ENCODE measurements around the gene MCC.

Gene MCC

GRCh38 chr5:113099822-113100221, 388.4 kb downstream of the MCC start:
- DNase-seq (ENCODE audit: low read depth in 2 of 2), result no peak
- no peak for TF ChIP-seq CTCF (IDR thresholded peaks at IDR 0.05; ENCODE audit: low read depth, low read length)
- H3K4me3 ChIP-seq (replicated peaks in 1 of 2; ENCODE audit: low read depth in 2 of 2, low read length in 2 of 2), result no peak overlapping the region

- no peak overlapping the region for H3K4me3 ChIP-seq (replicated peaks in 1 of 2; ENCODE audit: low read depth in 2 of 2, low read length in 2 of 2)
- TF ChIP-seq CTCF (IDR thresholded peaks at IDR 0.05; ENCODE audit: low read depth, low read length), result no peak
- no peak for DNase-seq (ENCODE audit: low read depth in 2 of 2)
These were observed 389.9 kb downstream of the MCC start for GRCh38 chr5:113098378-113098777.

- no peak overlapping the region for H3K4me3 ChIP-seq (replicated peaks in 1 of 2; ENCODE audit: low read depth in 2 of 2, low read length in 2 of 2)
- no peak for TF ChIP-seq CTCF (IDR thresholded peaks at IDR 0.05; ENCODE audit: low read depth, low read length)
- DNase-seq (ENCODE audit: low read depth in 2 of 2), result no peak
These were observed 392.4 kb downstream of the MCC start for GRCh38 chr5:113095831-113096230.

- TF ChIP-seq CTCF (IDR thresholded peaks at IDR 0.05; ENCODE audit: low read depth, low read length), result no peak
- DNase-seq (ENCODE audit: low read depth in 2 of 2), result no peak
- H3K4me3 ChIP-seq (replicated peaks in 1 of 2; ENCODE audit: low read depth in 2 of 2, low read length in 2 of 2), result no peak overlapping the region
These were observed 394.7 kb downstream of the MCC start for GRCh38 chr5:113093558-113093957.

- DNase-seq (ENCODE audit: low read depth in 2 of 2), result no peak
- no peak for TF ChIP-seq CTCF (IDR thresholded peaks at IDR 0.05; ENCODE audit: low read depth, low read length)
- H3K4me3 ChIP-seq (replicated peaks in 1 of 2; ENCODE audit: low read depth in 2 of 2, low read length in 2 of 2), result no peak overlapping the region
These were observed 395.6 kb downstream of the MCC start for GRCh38 chr5:113092683-113093082.

- no peak overlapping the region for H3K4me3 ChIP-seq (replicated peaks in 1 of 2; ENCODE audit: low read depth in 2 of 2, low read length in 2 of 2)
- DNase-seq (ENCODE audit: low read depth in 2 of 2), result no peak
- no peak for TF ChIP-seq CTCF (IDR thresholded peaks at IDR 0.05; ENCODE audit: low read depth, low read length)
These were observed 396.6 kb downstream of the MCC start for GRCh38 chr5:113091622-113092021.

- no peak for TF ChIP-seq CTCF (IDR thresholded peaks at IDR 0.05; ENCODE audit: low read depth, low read length)
- DNase-seq (ENCODE audit: low read depth in 2 of 2), result peak in 1 of 2 donors; percentile 62
These were observed 397.7 kb downstream of the MCC start for GRCh38 chr5:113090336-113091106.

More at GRCh38 chr5:113090336-113091106, 397.7 kb downstream of the MCC start:
- no peak overlapping the region for H3K4me3 ChIP-seq (replicated peaks in 1 of 2; ENCODE audit: low read depth in 2 of 2, low read length in 2 of 2)

All from cardiac fibroblast (primary cell).